ENCODE results near the gene FOXL3. TPM values are rescaled to one million over a fixed set of nuclear protein-coding genes. Genes with fewer than 3 reads are reported as not detected.

Gene FOXL3
- total and polyA plus RNA-seq, 8 donors, result not detected

DNA sequence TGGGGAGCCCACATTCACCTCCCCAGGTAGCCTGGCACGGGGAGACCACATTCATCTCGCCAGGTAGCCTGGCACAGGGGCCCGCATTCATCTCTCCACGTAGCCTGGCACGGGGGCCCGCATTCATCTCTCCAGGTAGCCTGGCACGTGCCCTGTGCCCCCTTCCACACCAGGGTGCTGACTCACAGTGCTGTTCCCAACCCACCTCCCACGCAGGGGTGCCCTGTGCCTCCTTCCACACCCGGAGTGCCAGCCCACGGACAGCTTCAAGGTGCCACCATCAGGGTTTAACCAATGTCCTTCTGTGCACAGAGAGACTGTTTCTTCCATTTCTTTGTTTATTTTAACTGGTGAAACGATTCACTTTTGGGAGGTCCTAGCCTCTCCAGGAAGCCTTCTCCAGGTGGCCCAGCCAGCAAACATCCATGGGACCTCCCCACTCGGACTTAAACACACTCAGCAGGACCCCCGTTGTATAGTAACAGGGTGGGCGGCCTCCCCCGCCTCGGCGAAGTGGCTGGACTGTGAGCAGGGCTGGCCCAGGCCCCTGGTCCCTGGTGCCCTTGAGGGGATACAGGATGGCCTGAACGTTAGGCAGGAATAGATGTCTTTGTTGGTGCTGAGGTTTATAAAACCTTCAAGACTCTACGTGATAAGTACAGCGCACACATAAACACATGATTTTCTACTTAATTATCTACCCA is 41.1 kb upstream of the FOXL3 start:
- TF ChIP-seq, protein P1, sequence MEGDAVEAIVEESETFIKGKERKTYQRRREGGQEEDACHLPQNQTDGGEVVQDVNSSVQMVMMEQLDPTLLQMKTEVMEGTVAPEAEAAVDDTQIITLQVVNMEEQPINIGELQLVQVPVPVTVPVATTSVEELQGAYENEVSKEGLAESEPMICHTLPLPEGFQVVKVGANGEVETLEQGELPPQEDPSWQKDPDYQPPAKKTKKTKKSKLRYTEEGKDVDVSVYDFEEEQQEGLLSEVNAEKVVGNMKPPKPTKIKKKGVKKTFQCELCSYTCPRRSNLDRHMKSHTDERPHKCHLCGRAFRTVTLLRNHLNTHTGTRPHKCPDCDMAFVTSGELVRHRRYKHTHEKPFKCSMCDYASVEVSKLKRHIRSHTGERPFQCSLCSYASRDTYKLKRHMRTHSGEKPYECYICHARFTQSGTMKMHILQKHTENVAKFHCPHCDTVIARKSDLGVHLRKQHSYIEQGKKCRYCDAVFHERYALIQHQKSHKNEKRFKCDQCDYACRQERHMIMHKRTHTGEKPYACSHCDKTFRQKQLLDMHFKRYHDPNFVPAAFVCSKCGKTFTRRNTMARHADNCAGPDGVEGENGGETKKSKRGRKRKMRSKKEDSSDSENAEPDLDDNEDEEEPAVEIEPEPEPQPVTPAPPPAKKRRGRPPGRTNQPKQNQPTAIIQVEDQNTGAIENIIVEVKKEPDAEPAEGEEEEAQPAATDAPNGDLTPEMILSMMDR (IDR thresholded peaks at IDR 0.05), result no peak
- TF ChIP-seq POLR2AphosphoS5 (IDR thresholded peaks at IDR 0.05) (no peak), EP300 (IDR thresholded peaks at IDR 0.05) (no peak), POLR2A (IDR thresholded peaks at IDR 0.05) (no peak)
- no peak overlapping the region for H3K4me3 ChIP-seq
- intact Hi-C loops (cut with DNase I; ENCODE audit: low total_unique reads), result no loop called here
- 82 to 89% (median 86%) methylated on average over 18 to 20 of the region's 20 CpGs for WGBS, 5 donors
- no peak for DNase-seq
- H3K27me3 ChIP-seq, result no peaks in the 10 kb centered on the region
- no peaks in the 10 kb centered on the region for H3K9me3 ChIP-seq
- peaks cover 0 to 14% (median 4%) of the 10 kb centered on the region in 4 donors for H3K4me1 ChIP-seq
- H3K36me3 ChIP-seq, result peaks cover 65 to 100% (median 93%) of the 10 kb centered on the region in 4 donors
- no peak overlapping the region for H3K27ac ChIP-seq

DNA sequence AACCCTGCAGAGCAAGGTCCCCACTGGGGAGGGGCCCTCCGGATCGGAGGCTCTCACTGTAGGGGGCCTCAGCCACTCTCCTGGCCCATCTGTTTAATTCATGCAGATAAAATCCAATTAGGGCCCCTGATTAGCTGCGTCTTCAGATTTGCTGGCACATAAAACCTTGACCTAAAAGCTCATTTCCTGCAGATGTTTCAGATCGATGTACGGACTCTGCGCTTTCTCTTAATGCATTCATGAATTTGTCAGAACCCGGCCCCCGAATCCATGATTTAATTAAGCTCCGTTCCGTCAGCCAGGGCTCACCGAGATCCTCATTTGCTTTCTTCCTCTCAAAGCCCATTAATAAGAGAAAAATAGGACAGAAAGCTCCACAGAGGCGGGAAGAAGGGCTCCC is 40.0 kb upstream of the FOXL3 start:
- peaks cover 0 to 9% (median 2%) of the 10 kb centered on the region in 4 donors for H3K4me1 ChIP-seq
- no peak for DNase-seq
- no peak overlapping the region for H3K27ac ChIP-seq
- H3K9me3 ChIP-seq, result no peaks in the 10 kb centered on the region
- WGBS, 5 donors, result 88 to 93% (median 91%) methylated on average over 12 of the region's 12 CpGs
- H3K4me3 ChIP-seq, result no peak overlapping the region
- peaks cover 68 to 100% (median 97%) of the 10 kb centered on the region in 4 donors for H3K36me3 ChIP-seq
- H3K27me3 ChIP-seq, result no peaks in the 10 kb centered on the region
- TF ChIP-seq POLR2A (IDR thresholded peaks at IDR 0.05) (no peak), POLR2AphosphoS5 (IDR thresholded peaks at IDR 0.05) (no peak), EP300 (IDR thresholded peaks at IDR 0.05) (no peak)
- TF ChIP-seq, protein P1 (IDR thresholded peaks at IDR 0.05), result no peak
- intact Hi-C loops (cut with DNase I; ENCODE audit: low total_unique reads), result no loop called here

DNA sequence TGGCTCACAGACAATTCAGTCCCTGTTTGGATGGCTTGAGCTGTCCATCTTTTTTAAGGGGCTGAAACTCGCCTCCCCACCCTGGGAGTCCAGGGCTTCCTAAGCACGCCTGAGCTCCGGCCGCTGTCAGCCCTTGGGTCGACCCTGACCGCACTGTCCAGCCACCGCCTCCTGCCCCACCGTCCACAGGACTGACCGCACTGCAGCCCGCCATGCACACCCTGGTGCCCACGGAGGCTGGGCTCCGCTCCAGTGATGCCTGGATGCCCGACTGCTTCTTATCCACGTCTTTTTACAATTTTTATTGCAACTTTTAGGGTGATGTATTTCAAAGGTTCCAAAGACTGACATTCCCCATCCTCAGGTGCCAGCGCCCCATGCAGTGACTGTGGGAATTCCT is 39.4 kb upstream of the FOXL3 start:
- H3K36me3 ChIP-seq, result peaks cover 68 to 100% (median 100%) of the 10 kb centered on the region in 4 donors
- no peaks in the 10 kb centered on the region for H3K27me3 ChIP-seq
- no peak overlapping the region for H3K4me3 ChIP-seq
- peaks cover 0 to 4% (median 0%) of the 10 kb centered on the region in 4 donors for H3K4me1 ChIP-seq
- intact Hi-C loops (cut with DNase I; ENCODE audit: low total_unique reads), result no loop called here
- 85 to 92% (median 91%) methylated on average over 15 of the region's 15 CpGs for WGBS, 5 donors
- TF ChIP-seq POLR2A (IDR thresholded peaks at IDR 0.05) (no peak), POLR2AphosphoS5 (IDR thresholded peaks at IDR 0.05) (no peak), EP300 (IDR thresholded peaks at IDR 0.05) (no peak)
- TF ChIP-seq, protein P1 (IDR thresholded peaks at IDR 0.05), result no peak
- no peak for DNase-seq
- H3K9me3 ChIP-seq, result no peaks in the 10 kb centered on the region
- no peak overlapping the region for H3K27ac ChIP-seq

DNA sequence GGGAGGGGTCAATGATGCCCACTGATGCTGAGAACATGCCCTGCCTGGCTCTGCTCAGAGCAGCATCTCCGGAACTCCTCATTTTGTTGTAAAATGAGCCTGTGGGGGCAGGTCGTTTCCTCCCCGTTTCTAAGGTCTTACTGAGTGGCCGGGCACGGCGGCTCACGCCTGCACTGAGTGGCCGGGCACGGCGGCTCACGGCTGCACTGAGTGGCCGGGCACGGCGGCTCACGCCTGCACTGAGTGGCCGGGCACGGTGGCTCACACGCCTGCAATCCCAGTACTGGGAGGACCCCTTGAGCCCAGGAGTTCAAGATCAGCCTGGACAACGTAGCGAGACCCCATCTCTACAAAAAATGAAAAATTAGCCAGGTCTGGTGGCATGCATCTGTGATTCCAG is 39.0 kb upstream of the FOXL3 start:
- H3K4me1 ChIP-seq, result no peaks in the 10 kb centered on the region
- WGBS, 5 donors, result 94 to 97% (median 95%) methylated on average over 20 of the region's 20 CpGs
- H3K9me3 ChIP-seq, result no peaks in the 10 kb centered on the region
- H3K36me3 ChIP-seq, result peaks cover 72 to 100% (median 100%) of the 10 kb centered on the region in 4 donors
- no peak for TF ChIP-seq EP300 (IDR thresholded peaks at IDR 0.05)
- no peak for TF ChIP-seq POLR2A (IDR thresholded peaks at IDR 0.05)
- no peak for TF ChIP-seq POLR2AphosphoS5 (IDR thresholded peaks at IDR 0.05)
- TF ChIP-seq, protein P1 (IDR thresholded peaks at IDR 0.05), result no peak
- H3K27ac ChIP-seq, result no peak overlapping the region
- no peak for DNase-seq
- H3K4me3 ChIP-seq, result no peak overlapping the region
- no peaks in the 10 kb centered on the region for H3K27me3 ChIP-seq
- intact Hi-C loops (cut with DNase I; ENCODE audit: low total_unique reads), result no loop called here
